ENCODE data around the gene ACTR8.

GRCh38 chr3:53845881-53846133 is 36.1 kb downstream of the ACTR8 start:
- TF ChIP-seq POLR2AphosphoS5 (IDR thresholded peaks at IDR 0.05; ENCODE audit: low read depth, low read length) (no peak), PAX5 (IDR thresholded peaks at IDR 0.05; ENCODE audit: insufficient read depth, low read length, severe bottlenecking) (no peak)
